Stimulated activated CD8-positive, alpha-beta memory T cell treated with anti-CD3 and anti-CD28 coated beads, Interleukin-4, amount 100 ng/mL, for 1 hour (primary cell): ENCODE results near the gene CDK12.

Experiments
- DNase-seq, 2 donors: peaks; one replicate each; pipeline ENCODE4 v3.0.0-alpha.2; 2020; ENCODE audit warnings: low read depth in 2 of 2, low spot score in 1 of 2

CDK12 gene

DNA sequence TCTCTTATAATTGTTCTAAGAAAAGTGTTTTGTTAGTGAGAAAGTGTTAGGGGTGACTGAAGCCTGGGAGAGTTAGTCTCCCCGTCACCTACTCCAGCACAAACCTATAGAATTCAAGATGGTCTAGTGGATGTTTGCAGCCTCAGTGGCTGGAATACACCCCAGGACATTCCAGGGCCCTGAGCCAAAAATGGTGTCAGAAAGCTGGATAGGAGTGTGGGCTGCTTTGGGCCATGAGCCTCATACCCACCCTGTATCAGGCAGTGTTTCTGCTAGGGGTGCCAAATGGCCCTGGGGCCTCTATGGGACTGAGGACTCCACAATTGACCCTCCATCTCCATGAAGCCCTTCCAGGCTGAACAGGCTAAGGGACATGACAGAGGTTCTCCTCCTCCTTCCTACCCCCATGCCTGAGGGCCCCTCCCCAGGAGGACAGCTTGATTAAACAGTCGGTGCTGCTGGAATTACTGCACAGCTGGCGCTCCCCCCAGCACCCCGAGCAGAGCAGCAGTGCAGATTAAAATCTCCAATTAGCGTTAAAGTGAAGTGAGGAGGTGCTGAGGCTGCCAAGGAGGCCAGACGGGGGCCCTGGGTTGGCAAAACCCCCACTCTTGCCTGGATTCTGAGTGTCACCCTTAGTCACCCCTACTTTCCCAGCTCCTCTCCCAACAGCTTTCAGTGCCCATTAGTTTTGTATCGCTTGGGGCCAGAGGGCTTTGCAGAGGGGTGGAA is 87.4 kb downstream of the CDK12 start:
- DNase-seq: no peak

DNA sequence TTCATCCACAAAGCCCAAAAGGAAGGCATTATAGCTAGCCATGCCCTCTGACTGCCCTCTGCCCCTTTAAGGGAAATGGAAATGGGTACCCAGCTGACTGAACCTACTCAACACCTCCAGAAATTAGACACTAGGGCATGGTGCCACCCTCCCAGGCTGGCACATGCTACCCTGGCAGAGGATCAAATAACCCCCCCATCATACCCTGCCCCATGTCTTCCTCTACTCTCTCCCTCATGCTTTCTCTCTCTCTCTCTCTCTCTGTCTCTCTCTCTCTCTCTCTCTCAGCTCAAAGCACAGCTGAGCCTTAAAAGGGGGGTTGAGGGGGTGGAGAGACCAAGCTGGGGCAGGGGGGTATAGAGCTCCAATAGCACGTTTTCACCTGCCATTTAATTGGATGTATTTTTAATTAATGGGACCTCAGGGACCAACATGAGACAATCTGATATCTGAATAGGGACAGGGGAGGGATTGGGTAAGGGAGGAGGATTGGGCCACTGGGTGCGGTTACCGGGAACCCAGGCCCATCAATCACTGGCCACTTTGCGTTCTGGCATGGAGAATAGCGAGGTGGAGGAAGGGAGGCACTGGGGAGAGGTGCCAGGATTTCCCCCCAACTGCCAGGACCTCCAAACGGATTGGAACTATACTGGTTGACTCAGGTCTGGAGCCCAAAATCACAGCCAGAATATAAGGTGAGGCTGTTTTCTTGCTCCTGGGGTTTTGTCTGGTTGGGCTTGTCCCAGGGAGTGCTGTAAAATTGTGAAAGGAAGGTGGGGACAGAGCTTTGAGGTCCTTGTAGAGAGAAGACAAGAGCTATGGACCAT is 88.7 kb downstream of the CDK12 start:
- DNase-seq: no peak

DNA sequence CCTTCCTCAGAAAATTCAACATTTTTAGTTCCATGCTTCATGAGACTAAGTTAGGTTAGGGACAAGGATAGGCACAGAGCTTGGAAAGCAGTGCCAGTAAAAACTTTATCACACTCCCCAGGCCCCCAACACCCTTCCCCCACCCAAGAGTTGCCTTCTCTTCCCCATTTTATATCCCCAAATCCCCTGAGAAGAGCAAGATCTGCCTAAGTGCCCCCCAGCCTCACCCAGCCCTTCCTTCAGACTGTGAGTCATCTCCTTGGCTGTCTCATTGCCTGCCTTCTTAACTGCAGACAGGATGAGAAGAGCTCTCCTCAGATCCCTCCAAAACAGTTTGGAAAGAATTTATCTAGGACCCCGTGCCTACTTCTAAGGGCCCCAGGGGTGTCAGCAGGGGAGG is 90.6 kb downstream of the CDK12 start:
- DNase-seq: no peak

DNA sequence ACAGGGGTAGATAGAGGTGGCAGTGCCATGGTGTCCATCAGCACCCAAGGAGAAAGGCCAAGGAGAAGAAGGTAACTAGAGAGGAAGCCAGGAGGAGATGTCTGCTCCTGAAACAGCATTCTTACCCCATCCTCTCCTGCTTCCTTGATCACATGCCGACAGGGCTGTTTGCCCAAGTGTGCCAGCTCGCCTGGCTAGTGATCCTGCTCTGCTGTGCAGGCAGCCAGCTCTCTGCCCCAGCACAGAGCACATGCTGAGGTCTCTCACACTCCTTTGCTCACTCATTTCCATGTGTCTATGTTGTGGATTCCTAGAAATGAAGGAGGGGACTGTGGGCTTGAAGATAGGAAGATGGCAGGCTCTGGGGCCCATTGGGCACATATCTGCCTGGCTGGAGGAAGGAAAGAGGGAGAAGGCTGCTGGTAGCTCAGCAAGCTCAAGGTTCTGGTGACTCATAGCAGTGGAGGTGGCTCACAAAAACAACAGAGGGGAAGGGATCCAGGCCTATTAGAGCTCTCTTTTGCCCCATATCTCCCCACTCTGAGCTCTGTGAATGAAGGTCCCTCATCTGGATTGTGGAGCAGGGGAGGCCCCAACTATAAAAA is 92.2 kb downstream of the CDK12 start:
- DNase-seq: no peak

DNA sequence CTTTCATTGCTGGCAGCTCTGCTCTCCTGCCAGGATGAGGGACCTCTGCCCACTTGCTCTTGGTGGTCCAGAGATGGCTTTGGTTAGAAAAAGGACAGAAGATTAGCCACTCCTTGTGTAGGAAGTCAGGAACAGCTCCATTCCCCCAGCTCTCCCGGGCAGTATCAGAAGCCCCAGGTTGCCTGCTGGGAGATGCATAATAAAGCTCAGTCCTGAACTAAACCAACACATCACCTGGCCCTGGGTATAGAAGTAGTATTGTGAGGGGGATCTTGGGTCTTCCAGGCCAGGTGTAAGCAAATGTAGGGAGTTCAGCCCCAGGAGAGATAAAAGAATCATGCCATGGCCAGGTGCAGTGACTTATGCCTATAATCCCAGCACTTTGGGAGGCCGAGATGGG is 94.1 kb downstream of the CDK12 start:
- no peak for DNase-seq

DNA sequence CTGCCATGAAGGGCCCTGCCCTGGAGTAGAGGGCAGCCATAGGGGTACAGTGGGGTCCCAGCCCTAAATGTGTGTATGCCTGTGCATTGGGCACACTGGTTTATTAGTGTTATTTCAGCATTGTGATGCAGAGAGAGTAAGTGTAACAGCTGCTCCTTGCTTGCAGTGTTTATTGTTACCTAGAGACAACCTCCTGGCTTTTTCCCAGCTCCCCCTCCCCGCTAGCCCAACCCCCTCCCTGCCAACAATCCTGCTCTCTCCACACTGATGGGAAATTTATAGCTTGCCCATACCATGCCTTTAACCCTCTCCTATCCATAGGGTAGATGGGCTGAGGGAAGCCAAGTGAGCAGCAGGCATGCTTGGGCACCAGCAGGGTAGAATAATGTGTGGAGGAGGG is 95.1 kb downstream of the CDK12 start:
- no peak for DNase-seq

DNA sequence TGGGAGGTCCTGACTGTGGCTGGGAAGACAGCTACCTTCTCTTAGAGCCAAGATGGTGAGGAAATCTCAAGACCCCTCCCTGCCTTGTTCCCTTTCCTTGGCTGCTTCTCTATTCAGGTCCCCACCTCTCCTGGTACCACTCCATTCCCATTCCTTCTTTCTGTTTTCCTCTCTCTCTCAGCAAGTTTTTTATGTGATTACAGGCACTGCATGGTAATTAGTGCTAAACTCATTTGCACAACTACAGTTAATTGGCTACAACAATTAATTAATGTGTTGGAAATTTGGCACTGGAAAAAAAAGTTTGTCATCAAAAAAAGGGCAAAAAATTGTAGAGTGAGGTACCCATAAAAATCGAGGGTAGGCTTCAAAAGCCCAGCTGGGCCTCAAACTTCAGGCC is 101.1 kb downstream of the CDK12 start:
- no peak for DNase-seq

DNA sequence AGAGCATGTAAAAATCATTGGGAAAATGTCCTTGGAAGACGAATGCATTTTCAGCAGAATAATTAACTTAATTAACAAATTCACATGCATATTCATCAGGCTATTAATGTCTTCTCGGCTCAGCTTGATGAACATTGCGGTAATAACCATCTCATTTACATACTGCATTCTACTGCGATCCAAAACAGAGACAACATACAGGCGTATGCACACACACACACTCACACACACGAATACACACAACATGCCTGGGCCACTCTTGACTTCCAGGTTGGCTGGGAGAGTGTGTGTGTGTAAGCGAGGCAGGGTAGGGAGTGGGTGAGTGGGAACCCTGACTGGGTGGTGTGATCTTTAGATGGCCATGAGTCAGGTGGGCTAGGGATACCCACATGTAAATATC is 101.7 kb downstream of the CDK12 start:
- no peak for DNase-seq

DNA sequence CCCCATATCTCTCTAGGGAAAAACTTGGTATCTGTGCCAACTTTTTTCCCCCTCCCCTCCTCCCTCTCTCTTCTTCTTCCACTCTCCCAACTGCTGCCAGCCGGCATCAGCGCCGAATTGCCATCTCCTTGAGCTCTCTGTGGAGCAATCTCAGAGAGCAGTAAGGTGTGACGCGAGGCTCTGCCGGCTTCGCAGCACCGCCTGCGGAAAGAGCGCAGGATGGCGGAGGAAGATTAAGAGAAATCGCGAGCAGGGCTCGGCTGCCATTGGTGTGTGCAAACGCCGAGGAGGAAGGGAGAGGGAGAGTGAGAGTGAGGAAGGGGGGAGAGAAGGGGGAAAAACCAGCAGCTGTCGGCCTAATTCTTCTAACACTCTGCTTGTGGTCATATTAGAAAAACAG is 102.2 kb downstream of the CDK12 start:
- DNase-seq: no peak

DNA sequence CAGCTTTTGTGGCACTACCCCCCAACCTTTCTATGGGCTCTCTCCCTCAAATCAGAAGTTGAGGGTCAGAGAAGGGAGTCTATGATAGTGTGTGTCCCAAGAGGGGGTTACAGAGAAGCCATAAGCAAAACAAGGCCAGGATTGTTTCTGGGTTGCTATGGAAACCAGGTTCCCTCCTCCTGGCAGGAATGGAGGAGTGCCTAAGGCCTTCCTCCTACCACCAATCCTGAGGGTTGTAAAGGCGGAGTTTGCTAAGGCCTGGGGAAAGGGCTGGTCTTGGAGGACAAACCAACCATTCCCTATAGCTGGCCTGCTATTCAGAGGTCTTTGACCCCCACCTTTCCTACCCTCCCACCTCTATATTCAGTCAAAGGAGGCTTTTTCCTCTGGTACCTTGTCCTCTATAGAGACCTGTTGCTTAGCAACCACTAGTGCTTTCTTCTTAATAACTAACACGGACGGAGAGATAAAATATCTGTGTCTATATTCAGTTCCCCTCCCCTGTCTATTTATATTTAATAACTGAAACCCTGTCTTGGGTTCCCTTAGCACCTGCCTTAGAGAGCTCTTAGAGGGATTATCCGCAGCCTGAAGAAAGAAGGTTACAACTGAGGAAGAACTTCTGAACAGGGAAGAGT is 103.0 kb downstream of the CDK12 start:
- DNase-seq: no peak

DNA sequence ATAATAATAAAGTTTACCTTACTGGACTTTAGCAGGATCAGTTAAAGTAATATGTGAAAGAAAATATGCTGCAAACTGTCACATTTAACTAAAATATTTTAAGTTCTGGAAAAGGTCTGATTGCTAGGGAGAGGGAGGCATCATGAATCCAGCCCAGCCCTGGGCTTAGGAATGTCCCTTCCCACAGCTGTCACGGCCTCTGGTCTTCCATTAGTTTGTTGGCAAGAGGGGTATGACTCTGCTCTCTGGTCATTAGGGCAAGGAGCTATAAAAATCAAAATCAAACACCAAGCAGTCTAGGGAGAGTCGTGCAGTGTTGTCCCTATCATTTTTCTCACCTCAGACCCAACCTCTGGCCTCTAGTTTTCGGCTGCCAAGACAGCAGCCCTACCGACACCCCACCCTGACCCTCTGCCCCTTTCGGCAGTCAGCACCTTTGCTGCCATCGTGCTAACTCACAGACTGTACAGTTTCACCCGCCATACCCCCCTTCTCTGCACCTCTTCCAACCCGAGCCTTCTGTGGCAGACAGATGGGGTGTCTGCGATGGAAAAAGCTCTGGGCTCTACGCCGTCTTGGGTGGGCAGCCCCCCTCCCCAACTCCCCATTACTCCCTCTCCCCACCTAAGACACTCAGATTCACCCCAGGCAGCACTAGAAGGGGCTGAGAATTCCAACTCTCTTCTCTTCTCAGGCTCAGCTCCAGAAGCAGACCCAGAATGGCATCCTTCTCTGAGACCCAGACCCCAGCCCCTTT is 105.0 kb downstream of the CDK12 start:
- DNase-seq: no peak

DNA sequence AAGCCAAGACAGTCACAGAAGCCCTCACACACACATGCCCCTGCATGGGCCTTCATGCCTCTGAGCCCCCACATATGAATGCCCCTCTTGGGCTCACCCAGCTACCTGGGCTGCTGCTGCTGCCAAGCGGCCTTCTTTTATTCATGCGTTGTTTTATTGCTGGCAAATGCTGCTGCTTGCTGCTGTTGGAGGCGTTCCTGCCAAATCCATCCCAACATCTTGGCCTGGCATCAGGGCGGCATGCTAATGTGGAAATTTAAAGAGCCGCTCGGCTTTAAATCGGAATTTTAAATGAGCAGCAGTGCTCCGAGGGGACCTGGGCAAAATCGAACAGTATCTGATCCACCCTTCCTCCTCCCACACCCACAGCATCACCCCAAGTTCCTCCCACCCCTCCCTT is 107.4 kb downstream of the CDK12 start:
- no peak for DNase-seq

DNA sequence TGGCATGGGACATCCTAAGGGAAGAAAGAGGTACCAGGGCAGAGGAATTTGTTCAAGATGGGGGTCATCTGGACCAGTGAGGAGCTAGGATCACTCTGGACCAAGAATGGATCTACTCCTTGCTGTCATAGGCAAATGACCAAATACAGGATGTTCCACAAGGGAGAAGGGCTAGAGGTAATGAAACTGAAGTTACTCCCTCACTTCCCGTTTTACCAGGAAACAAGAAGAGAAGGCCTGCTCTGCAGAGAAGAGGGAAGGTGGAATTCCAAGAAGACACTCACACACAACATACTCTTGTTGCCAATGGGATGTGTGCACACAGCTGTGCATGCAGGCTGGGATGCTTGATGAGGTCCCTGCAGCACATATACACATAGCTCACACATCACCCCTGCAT is 107.8 kb downstream of the CDK12 start:
- no peak for DNase-seq

DNA sequence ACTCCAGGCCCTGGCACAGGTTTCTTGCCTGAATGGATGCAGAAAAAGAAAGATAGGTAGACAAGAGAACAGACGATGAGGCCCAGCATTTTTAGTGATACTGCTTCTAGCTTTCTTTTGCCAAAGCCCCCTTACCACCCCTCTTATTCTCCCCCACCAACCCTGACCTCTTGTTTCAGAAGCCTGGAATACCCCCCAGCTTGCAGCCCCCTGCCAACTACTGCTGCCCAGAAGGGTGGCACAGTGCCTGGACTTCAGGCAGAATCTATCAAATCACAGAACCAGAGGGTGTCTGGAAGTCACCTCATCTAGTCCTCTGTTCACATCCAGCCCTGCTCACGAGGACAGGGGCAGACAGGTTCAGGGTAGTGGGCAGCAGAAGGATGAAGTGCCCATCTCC is 110.8 kb downstream of the CDK12 start:
- DNase-seq: no peak

DNA sequence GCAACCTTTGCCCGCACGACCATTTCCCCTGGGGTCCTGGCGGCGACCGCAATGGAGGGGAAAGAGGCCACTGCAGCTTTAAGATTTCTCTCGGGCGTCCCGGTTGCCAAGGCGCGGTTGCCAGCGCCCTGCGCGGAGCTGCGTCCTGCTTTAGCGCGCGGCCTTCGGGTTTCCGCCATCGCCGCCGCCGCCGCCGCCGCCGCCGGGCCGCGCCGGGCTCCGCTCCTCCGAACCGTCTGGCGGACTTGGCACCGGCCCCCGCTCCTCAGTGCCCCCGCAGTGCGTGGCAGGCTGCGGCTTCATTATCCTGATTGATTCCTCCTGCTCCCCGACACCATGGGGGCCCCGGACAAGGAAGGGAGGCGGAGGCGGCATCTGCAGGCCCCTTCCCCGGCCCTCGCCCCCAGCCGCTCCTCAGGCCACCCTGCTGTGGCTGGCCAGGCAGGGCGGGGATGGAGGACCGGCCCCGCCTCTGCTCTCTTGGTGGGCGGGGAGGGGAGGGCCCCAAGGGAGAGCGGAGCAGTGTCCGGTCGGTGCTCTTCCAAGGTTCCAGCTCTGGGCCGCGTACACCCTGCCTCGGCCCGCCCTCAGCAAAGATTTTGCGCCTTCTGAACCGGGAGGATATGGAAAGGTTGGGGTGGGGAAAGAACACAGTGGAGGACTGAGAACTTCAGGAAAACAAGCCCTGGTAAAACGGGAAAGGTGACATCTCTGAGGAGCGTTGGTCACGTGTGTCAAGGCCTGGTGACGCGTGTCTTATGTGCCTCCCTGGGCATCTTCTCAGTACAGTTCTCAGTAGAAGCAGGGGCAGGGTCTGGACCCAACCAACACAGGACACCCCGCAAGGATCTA is 112.4 kb downstream of the CDK12 start:
- no peak for DNase-seq

DNA sequence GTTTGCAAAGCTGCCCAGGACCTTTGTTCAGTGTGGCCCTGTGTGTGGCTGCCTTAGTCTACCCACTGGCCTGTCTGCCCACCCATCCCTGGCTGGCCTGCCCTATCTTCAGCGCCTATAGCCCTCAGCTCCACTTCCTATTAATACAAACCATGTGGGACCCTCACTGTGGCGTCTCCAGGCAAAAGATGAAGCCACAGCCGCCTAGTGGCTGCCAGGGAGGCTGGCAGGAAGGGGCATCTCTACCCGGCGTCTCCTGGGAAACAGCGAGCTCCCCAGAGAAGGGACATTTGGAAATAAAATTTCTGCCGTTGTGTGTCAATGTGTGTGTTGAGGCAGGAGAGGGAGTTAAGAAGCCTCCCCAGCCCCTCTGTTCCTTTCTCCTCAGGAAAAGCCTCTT is 114.9 kb downstream of the CDK12 start:
- DNase-seq: no peak

DNA sequence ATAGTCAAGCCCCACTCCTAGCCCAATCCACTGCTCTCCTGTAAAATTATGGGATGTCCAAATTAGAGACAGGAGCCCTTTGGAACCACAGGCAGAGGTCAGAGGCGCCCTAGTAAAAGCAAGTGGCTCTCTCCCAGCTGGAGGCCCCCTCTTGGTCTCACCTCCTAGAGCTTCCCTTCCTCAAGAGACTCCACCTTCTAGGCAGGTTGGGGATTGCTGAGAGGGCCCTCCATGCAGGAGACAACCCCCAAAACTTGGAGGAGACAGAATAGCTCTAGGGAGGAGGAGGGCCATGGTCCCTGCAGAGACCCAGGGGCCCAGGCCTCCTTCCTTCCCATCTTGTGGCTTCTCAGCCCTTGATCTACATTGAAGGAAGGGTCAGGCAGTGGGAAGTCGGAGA is 117.0 kb downstream of the CDK12 start:
- DNase-seq: no peak

DNA sequence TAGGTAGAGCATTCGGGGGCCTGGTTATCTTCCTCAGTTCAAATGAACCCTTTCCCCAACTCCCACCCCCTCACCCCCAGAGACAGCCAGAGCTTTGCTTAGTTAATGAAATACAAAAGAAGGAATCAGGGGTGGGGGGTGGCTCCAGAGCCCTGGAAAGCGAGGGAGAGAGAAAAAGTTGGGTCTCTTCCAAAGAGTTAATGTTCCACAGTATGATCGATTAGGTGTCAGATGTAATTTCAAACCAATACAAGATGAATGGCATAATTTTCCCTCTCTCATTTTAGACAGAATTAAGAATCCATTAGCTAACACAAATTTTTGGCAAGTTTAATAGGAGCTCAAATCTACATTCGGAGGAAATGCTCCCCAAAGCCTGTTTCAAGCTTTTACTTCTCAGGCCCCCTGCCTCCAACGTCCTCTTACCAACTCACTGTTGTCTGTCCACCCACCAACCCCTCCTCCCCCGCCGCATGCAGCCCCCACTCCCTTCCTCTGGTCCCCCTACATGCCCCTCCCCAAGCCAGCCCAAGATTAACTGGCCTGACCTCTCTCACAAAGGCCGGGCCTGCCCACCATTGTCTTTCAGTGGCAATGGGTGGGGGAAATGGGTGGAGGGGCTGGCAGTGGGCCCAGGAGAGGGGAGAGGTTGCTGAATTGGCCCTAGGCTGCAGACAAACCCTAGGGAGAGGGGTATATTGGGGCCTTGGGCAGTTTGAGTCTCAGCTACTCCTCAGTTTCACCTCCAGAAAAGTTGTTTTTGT is 118.2 kb downstream of the CDK12 start:
- DNase-seq: no peak

DNA sequence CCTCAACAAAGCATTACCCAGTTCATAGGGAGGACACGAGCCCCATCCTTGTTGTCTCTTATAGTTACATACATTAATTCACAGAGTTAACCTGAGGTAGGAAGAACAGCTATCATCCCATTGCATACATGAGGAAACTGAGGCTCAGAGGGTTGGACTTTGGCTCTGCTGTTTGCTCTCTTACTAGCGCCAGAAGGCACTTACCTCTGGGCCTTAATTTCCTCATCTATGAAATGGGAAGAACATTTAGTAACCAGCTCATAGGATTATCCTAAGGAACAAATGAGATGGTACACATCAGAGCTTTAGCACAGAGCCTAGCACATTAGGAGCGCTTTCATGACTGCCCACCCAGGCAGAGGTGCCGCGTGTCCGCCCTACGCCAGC is 118.8 kb downstream of the CDK12 start:
- no peak for DNase-seq
